ENCODE results near the gene EHMT1. TPM values are rescaled to one million over a fixed set of nuclear protein-coding genes. Genes with fewer than 3 reads are reported as not detected.

The EHMT1 gene
- total and polyA plus RNA-seq, 2 donors (not counting 1 experiment from before 2014, with no cell fraction given): 101 to 394 TPM

DNA sequence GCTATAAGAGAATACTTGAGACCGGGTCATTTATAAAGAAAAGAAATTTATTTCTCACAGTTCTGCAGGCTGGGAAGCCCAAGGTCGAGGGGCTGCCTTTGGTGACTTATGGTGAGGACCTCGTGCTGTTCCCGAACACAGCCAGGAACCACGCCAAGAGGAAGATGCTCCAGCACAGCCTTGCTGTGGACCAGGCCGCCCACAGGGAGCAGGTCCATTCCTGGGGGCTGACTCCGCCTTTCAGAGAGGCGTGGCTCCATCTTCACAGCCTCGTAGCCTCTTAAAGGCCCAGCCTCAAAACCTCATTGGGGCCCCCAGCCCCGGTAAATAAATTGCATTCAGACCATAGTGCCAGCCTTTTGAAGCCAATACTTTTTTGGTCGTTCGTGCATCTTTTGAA lies 165.2 kb downstream of the EHMT1 start:
- Histone ChIP-seq H3K4me1 (ENCODE audit: control insufficient read depth in 2 of 2, insufficient read depth in 2 of 2, low read length in 2 of 2) (peaks cover 0 to 3% of the 10 kb centered on the region in 2 donors), H3K4me3 (ENCODE audit: control extremely low read depth in 1 of 5, extremely low read depth in 1 of 5, insufficient read depth in 1 of 5, low read depth in 2 of 5, low read length in 4 of 5) (no peak overlapping the region), H3K9me3 (ENCODE audit: control extremely low read depth in 1 of 3, control insufficient read depth in 2 of 3, insufficient read depth in 1 of 3, low read length in 2 of 3) (peaks cover 0 to 8% (median 0%) of the 10 kb centered on the region in 3 donors), H3K4me2 (replicated peaks; ENCODE audit: low read depth, low read length, poor library complexity, severe bottlenecking) (no peak overlapping the region), H3K36me3 (replicated peaks in 1 of 2; ENCODE audit: control extremely low read depth in 1 of 2, control insufficient read depth in 1 of 2, extremely low read depth in 1 of 2, insufficient read depth in 2 of 2, low read length in 1 of 2) (peaks cover 0 to 73% of the 10 kb centered on the region in 2 experiments), H4K20me1 (ENCODE audit: control insufficient read depth, insufficient read depth, low read length, poor library complexity, severe bottlenecking) (peaks cover 34% of the 10 kb centered on the region), H3K27me3 (replicated peaks in 1 of 4; ENCODE audit: control extremely low read depth in 1 of 4, control insufficient read depth in 3 of 4, insufficient read depth in 4 of 4, low read length in 3 of 4) (no peaks in the 10 kb centered on the region), H3K9ac (ENCODE audit: low read length) (no peak overlapping the region), H3K27ac (ENCODE audit: low read length in 2 of 2) (no peak overlapping the region), H2AFZ (ENCODE audit: insufficient read depth, low read depth, low read length, poor library complexity, severe bottlenecking) (no peak overlapping the region), H3K79me2 (ENCODE audit: control insufficient read depth, insufficient read depth, low read length) (peaks cover 54% of the 10 kb centered on the region)
- ChIA-PET POLR2A (no interaction called here), CTCF (no interaction called here)
- no peaks in the 10 kb centered on the region for H3K27me3 Mint-ChIP-seq
- no peaks in the 10 kb centered on the region for H3K9me3 Mint-ChIP-seq (ENCODE audit: insufficient read depth)
- TF ChIP-seq, protein P1, sequence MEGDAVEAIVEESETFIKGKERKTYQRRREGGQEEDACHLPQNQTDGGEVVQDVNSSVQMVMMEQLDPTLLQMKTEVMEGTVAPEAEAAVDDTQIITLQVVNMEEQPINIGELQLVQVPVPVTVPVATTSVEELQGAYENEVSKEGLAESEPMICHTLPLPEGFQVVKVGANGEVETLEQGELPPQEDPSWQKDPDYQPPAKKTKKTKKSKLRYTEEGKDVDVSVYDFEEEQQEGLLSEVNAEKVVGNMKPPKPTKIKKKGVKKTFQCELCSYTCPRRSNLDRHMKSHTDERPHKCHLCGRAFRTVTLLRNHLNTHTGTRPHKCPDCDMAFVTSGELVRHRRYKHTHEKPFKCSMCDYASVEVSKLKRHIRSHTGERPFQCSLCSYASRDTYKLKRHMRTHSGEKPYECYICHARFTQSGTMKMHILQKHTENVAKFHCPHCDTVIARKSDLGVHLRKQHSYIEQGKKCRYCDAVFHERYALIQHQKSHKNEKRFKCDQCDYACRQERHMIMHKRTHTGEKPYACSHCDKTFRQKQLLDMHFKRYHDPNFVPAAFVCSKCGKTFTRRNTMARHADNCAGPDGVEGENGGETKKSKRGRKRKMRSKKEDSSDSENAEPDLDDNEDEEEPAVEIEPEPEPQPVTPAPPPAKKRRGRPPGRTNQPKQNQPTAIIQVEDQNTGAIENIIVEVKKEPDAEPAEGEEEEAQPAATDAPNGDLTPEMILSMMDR (IDR thresholded peaks at IDR 0.05): no peak
- no peak overlapping the region for H3K27ac Mint-ChIP-seq
- intact Hi-C loops (cut with micrococcal nuclease): no loop called here
- no peak overlapping the region for H3K4me3 Mint-ChIP-seq
- H3K4me1 Mint-ChIP-seq: peaks cover 5% of the 10 kb centered on the region
- DNase-seq (no peak), ATAC-seq (ENCODE audit: low read depth) (no peak)
- WGBS (ENCODE audit: insufficient coverage): 97% methylated on average over 11 of the region's 12 CpGs

DNA sequence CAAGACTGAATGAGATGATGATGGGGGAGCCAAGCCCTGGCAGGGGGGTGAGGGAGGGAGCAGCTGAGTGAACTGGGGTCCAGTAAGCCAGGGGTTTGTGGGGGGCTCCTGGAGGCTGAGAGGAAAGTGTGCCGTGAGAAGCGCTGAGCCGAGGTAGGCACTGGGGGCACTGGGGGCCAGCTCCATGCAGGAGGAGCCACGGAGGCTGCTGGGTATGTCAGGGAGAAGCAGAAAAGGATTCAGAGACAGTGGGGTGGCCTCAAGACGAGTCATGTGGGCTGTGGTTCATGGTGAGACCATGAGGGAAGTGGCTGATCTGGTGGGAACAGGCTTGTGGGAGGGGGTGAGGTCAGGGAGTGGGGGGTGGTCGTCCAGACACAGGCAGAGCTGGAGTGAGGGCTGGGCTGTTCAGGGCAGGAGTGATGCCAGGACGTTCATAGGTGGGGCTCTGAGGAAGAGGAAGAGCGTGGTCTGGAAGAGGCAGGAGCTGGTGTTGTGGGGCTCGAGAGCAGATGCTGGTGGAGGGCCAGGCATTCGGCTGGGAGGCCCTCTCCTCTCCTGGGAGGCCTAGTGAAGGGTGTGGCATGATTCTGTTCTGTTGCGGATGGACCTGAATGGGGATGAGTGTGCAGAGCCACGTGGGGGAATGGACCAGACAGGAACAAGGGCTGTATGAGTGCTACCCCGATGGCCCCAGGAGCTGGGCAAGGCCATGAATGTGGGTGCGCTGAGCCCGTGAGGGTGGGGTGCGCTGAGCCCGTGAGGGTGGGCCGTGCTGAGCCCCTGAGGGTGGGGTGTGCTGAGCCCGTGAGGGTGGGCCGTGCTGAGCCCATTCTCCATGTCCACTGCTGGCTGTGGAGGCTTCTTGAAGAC lies 166.1 kb downstream of the EHMT1 start:
- no peak overlapping the region for H3K27ac ChIP-seq (ENCODE audit: low read length in 2 of 2)
- no peaks in the 10 kb centered on the region for H3K27me3 ChIP-seq (replicated peaks in 1 of 4; ENCODE audit: control extremely low read depth in 1 of 4, control insufficient read depth in 3 of 4, insufficient read depth in 4 of 4, low read length in 3 of 4)
- peaks cover 33% of the 10 kb centered on the region for H4K20me1 ChIP-seq (ENCODE audit: control insufficient read depth, insufficient read depth, low read length, poor library complexity, severe bottlenecking)
- H3K79me2 ChIP-seq (ENCODE audit: control insufficient read depth, insufficient read depth, low read length): peaks cover 48% of the 10 kb centered on the region
- TF ChIP-seq, protein P1 (IDR thresholded peaks at IDR 0.05): no peak
- no peak for TF ChIP-seq EZH2 (IDR thresholded peaks at IDR 0.05; ENCODE audit: borderline replicate concordance, insufficient read depth, low read depth, low read length, poor library complexity, severe bottlenecking)
- H3K9ac ChIP-seq (ENCODE audit: low read length): no peak overlapping the region
- CTCF ChIA-PET: interaction anchor here (1.0 kb wide), 1 partner anchor 14 kb away, joined by 5 read pairs; no protein-coding TSS in a partner anchor
- H3K4me2 ChIP-seq (replicated peaks; ENCODE audit: low read depth, low read length, poor library complexity, severe bottlenecking): no peak overlapping the region
- POLR2A ChIA-PET: interaction anchor here (0.9 kb wide), 1 partner anchor 112 kb away, joined by 3 read pairs; no protein-coding TSS in a partner anchor
- DNase-seq (no peak), ATAC-seq (ENCODE audit: low read depth) (no peak)
- Mint-ChIP-seq H3K27me3 (no peaks in the 10 kb centered on the region), H3K4me1 (peaks cover 10% of the 10 kb centered on the region), H3K27ac (peak overlapping the region; percentile 26), H3K4me3 (no peak overlapping the region), H3K9me3 (ENCODE audit: insufficient read depth) (no peaks in the 10 kb centered on the region)
- no peak overlapping the region for H2AFZ ChIP-seq (ENCODE audit: insufficient read depth, low read depth, low read length, poor library complexity, severe bottlenecking)
- intact Hi-C loops (cut with micrococcal nuclease): no loop called here
- no peak overlapping the region for H3K4me3 ChIP-seq (ENCODE audit: control extremely low read depth in 1 of 5, extremely low read depth in 1 of 5, insufficient read depth in 1 of 5, low read depth in 2 of 5, low read length in 4 of 5)
- peaks cover 0 to 71% of the 10 kb centered on the region in 2 experiments for H3K36me3 ChIP-seq (replicated peaks in 1 of 2; ENCODE audit: control extremely low read depth in 1 of 2, control insufficient read depth in 1 of 2, extremely low read depth in 1 of 2, insufficient read depth in 2 of 2, low read length in 1 of 2)
- 87% methylated on average over 17 of the region's 20 CpGs for WGBS (ENCODE audit: insufficient coverage)
- H3K4me1 ChIP-seq (ENCODE audit: control insufficient read depth in 2 of 2, insufficient read depth in 2 of 2, low read length in 2 of 2): peaks cover 0 to 3% of the 10 kb centered on the region in 2 donors
- H3K9me3 ChIP-seq (ENCODE audit: control extremely low read depth in 1 of 3, control insufficient read depth in 2 of 3, insufficient read depth in 1 of 3, low read length in 2 of 3): peaks cover 0 to 11% (median 0%) of the 10 kb centered on the region in 3 donors
